ENCODE results near the gene FAM3C. TPM values are rescaled to one million over a fixed set of nuclear protein-coding genes. Genes with fewer than 3 reads are reported as not detected.

FAM3C gene
- total and polyA plus RNA-seq, 2 of the 4 experiments (the other 2 are of a cell fraction) = 11.5 to 45.8 TPM

- Histone ChIP-seq H3K4me1 (ENCODE audit: control insufficient read depth, insufficient read depth, low read length) (0 out of 2 replicates have a peak, but pooled peaks cover 1% of the 10 kb centered on the region), H2AK9ac (replicated peaks; ENCODE audit: low read depth, low read length, poor library complexity) (no peak overlapping the region), H2BK20ac (ENCODE audit: low read depth, low read length) (no peak overlapping the region), H3K14ac (replicated peaks; ENCODE audit: low read depth, low read length) (no peak overlapping the region), H2BK15ac (ENCODE audit: low read depth, low read length) (no peak overlapping the region), H4K5ac (ENCODE audit: low read depth, low read length) (no peak overlapping the region), H3K27ac (ENCODE audit: insufficient read depth, low read length) (no peak overlapping the region), H2BK5ac (ENCODE audit: low read depth, low read length, poor library complexity, severe bottlenecking) (no peak overlapping the region), H3K56ac (ENCODE audit: extremely low read depth, insufficient read depth, low read length) (no peak overlapping the region), H3K9me3 (ENCODE audit: control insufficient read depth, insufficient read depth, low read length) (no peaks in the 10 kb centered on the region), H3K9me1 (ENCODE audit: insufficient read depth, low read length) (peaks cover 5% of the 10 kb centered on the region; the same call in 1 of the 2 replicates), H3K4ac (ENCODE audit: low read depth, low read length) (no peak overlapping the region), H3K9ac (ENCODE audit: low read depth, low read length) (no peak overlapping the region), H4K91ac (ENCODE audit: insufficient read depth, low read depth, low read length) (no peak overlapping the region), H4K8ac (ENCODE audit: low read depth in 2 of 2, low read length in 2 of 2) (no peak overlapping the region), H2AK5ac (ENCODE audit: low read depth, low read length) (no peak overlapping the region), H2AFZ (replicated peaks; ENCODE audit: low read length, poor library complexity) (no peak overlapping the region), H3K4me3 (ENCODE audit: insufficient read depth, low read depth, low read length) (no peak overlapping the region), H2BK120ac (ENCODE audit: low read depth, low read length) (no peak overlapping the region), H3K36me3 (ENCODE audit: control insufficient read depth, insufficient read depth, low read length) (peaks cover 1% of the 10 kb centered on the region; the same call in 1 of the 2 replicates), H3K4me2 (ENCODE audit: low read depth, low read length) (no peak overlapping the region), H3K18ac (ENCODE audit: low read depth, low read length) (no peak overlapping the region), H3K79me1 (ENCODE audit: low read depth in 1 of 2, low read length in 2 of 2) (peaks cover 33 to 55% of the 10 kb centered on the region in 2 experiments), H3K23ac (ENCODE audit: low read depth, low read length) (no peak overlapping the region), H3K27me3 (ENCODE audit: control insufficient read depth, insufficient read depth, low read length) (no peaks in the 10 kb centered on the region), H4K20me1 (ENCODE audit: insufficient read depth, low read length) (peaks cover 16% of the 10 kb centered on the region)
- WGBS, 2 experiments (ENCODE audit: extremely low coverage in 2 of 2, insufficient read length in 1 of 2) = no CpG with 5 or more reads among the region's 1 CpG
- ChIA-PET CTCF (interaction anchor here (1.2 kb wide), 1 partner anchor 19 kb away, joined by 3 read pairs; no protein-coding TSS in a partner anchor), POLR2A (ENCODE audit: unreplicated experiment) (no interaction called here)
- dilution Hi-C loops (cut with HindIII; ENCODE audit: low sequenced_read_pairs, unreplicated experiment) = no loop called here
- ATAC-seq (ENCODE audit: low read depth) = no peak
- in situ Hi-C loops (cut with MboI; ENCODE audit: low sequenced_read_pairs) = no loop called here
- DNase-seq = peak; percentile 15
- no TSS peak for BruUV-seq (replicated peaks)
- intact Hi-C loops (cut with micrococcal nuclease) = no loop called here
- no peak for TF ChIP-seq RFX5 (IDR thresholded peaks at IDR 0.05; ENCODE audit: low read depth, low read length)
- TF ChIP-seq NFE2L2 (IDR thresholded peaks at IDR 0.05; ENCODE audit: low read depth, low read length) = no peak
- TF ChIP-seq ELK1 (IDR thresholded peaks at IDR 0.05; ENCODE audit: borderline replicate concordance, low read depth, low read length) = no peak
- no peak for TF ChIP-seq SMC3 (IDR thresholded peaks at IDR 0.05; ENCODE audit: low read depth, low read length)
- no peak for TF ChIP-seq BHLHE40 (IDR thresholded peaks at IDR 0.05; ENCODE audit: low read depth, low read length)
- TF ChIP-seq RCOR1 (IDR thresholded peaks at IDR 0.05; ENCODE audit: insufficient replicate concordance, low read length) = no peak
- TF ChIP-seq MAFK (IDR thresholded peaks at IDR 0.05; ENCODE audit: low read depth, low read length) = no peak
- no peak for TF ChIP-seq USF2 (IDR thresholded peaks at IDR 0.05; ENCODE audit: low read depth, low read length)
- TF ChIP-seq CEBPB (IDR thresholded peaks at IDR 0.05; ENCODE audit: low read depth, low read length) = no peak
- TF ChIP-seq MAZ (IDR thresholded peaks at IDR 0.05; ENCODE audit: borderline replicate concordance, low read depth, low read length) = no peak
- no peak for TF ChIP-seq CTCF (conservative IDR thresholded peaks at IDR 0.05; ENCODE audit: low read depth, low read length)
- no peak for TF ChIP-seq FOS (IDR thresholded peaks at IDR 0.05; ENCODE audit: low read depth, low read length)
- no peak for TF ChIP-seq RAD21 (IDR thresholded peaks at IDR 0.05; ENCODE audit: low read length)
- no peak for TF ChIP-seq POLR2A (IDR thresholded peaks at IDR 0.05; ENCODE audit: low read depth, low read length)
- TF ChIP-seq CHD1 (IDR thresholded peaks at IDR 0.05; ENCODE audit: low read depth, low read length) = no peak
- no peak for TF ChIP-seq MXI1 (IDR thresholded peaks at IDR 0.05; ENCODE audit: borderline replicate concordance, low read depth, low read length)
Observed at GRCh38 chr7:121385800-121386179, 10.3 kb downstream of the FAM3C start.

All from IMR-90 (cell line).